Gastrocnemius medialis (tissue), 4 donors: Measurements from ENCODE around the gene MOB3B.

Source experiments
- POLR2A ChIP-seq, 2 donors: fragments of 450-650 bp; IDR thresholded peaks; one replicate each; pipeline ENCODE4 v1.6.1; 2017; ENCODE audit warnings: antibody characterized with exemption in 2 of 2, mild to moderate bottlenecking in 2 of 2, moderate library complexity in 2 of 2
- TF ChIP-seq, protein P1 (sequence below), 5 experiments: fragments of 450-650 bp in 3 of 5; fragments of 200-600 bp in 2 of 5; sonication (generic) in 2 of 5; IDR thresholded peaks in 4 of 5; conservative IDR thresholded peaks in 1 of 5; 1 replicate in 4 of 5; 2 replicates in 1 of 5; pipeline ENCODE4 v1.5.1; 2016 to 2019; ENCODE audit warnings: antibody characterized with exemption in 5 of 5, mild to moderate bottlenecking in 3 of 5, moderate library complexity in 3 of 5

DNA sequence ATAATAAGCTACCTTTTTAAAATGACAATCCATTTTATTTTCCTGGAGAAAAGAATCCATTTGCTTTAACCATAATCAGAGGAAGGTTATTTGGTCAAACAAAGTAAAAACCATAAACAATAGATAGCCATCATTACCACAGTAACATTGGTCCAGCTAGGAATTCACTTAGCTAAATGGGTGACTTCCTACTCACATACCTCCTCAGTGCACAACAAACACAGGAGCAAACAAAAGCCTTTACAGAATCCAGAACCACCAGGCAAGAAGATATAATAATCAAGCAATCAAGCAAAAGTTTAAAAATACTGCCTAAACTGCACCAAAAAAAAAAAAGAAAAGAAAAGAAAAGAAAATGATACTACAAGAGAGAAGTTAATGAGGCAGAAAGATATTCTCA lies 6.5 kb downstream of the MOB3B start:
- TF ChIP-seq, protein P1, sequence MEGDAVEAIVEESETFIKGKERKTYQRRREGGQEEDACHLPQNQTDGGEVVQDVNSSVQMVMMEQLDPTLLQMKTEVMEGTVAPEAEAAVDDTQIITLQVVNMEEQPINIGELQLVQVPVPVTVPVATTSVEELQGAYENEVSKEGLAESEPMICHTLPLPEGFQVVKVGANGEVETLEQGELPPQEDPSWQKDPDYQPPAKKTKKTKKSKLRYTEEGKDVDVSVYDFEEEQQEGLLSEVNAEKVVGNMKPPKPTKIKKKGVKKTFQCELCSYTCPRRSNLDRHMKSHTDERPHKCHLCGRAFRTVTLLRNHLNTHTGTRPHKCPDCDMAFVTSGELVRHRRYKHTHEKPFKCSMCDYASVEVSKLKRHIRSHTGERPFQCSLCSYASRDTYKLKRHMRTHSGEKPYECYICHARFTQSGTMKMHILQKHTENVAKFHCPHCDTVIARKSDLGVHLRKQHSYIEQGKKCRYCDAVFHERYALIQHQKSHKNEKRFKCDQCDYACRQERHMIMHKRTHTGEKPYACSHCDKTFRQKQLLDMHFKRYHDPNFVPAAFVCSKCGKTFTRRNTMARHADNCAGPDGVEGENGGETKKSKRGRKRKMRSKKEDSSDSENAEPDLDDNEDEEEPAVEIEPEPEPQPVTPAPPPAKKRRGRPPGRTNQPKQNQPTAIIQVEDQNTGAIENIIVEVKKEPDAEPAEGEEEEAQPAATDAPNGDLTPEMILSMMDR (IDR thresholded peaks at IDR 0.05 in 4 of 5, conservative IDR thresholded peaks at IDR 0.05 in 1 of 5), result no peak
- no peak for TF ChIP-seq POLR2A (IDR thresholded peaks at IDR 0.05)
